Middle frontal gyrus (tissue), 1 donor: ENCODE measurements around the gene SLC35F3.
"Not testable (repeated sequence)": the region's sequence is repeated elsewhere in the genome, so short reads cannot be mapped to it uniquely, and the experiment has no call there.

Source experiments
- DNase-seq: peaks from one replicate; pipeline ENCODE4 v3.0.0-alpha.2; 2015; ENCODE audit warnings: low spot score; ENCODE audit errors: extremely low spot score

Gene SLC35F3

DNA sequence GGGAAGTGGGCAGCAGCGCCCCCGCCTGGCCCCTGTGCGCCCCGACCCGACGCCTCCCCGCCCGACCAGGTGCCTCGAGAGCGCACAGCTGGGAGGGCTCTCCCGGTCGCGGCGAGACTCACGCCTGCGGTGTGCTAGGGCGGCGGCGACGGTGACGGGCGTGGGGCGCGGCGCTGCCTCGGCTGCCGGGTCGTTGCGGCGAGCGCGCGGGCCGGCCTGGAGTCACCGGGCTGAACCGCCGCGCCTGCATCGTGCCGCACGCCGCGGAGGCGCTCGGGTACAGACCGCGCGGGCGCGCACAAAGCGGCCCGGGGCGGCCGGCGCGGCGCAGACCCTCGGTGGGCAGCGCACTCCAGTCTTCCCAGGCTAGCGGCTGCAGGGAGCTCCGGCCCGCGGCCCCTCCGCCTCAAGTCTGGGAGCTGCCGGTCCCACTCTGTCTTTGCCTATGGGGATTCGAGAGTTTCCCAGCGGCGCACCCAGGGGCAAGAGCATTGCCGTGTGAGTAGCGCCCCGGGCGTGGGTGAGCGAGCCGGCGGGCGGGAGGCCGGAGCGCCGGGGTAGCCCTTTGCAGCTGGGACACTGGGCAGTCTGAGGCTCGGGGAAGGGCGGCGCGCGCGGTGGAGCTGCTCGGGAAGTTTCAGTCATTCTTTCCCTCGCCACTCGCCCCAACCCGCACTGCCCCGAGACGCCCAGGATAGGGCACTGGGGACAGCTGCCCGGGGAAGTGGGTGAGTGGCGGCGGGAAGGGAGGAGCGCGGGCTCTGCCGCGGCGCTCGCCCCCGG, at the start of gene SLC35F3:
Gene SLC35F3, plus strand, starts transcription at position 44 of the 783 bp plus-strand sequence.
- DNase-seq = no peak

- no peak for DNase-seq
These were observed 45.0 kb upstream of the SLC35F3 start for GRCh38 chr1:233859446-233859845.

- no peak for DNase-seq
These were observed 40.5 kb upstream of the SLC35F3 start for GRCh38 chr1:233863901-233864545.

GRCh38 chr1:233864578-233864977, 39.9 kb upstream of the SLC35F3 start:
- no peak for DNase-seq

DNA sequence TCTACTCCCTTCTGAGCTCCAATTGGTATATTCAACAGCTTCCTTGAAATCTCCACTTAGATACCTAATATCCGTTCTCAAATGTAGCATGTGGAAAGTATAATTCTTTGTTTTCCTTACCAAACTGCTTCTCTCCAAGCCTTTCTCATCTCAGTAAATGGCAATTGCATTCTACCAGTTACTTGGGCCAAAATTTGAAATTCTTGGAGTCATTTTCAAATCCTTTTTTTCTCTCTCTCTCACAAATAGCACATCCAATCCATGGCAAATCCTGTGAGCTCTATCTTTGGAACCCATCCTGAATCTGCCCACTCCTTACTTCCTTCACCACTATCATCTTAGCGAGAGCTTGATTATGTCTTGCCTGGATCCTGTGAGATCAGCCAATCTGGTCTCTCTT, 39.3 kb upstream of the SLC35F3 start:
- peak; percentile 33 for DNase-seq

DNA sequence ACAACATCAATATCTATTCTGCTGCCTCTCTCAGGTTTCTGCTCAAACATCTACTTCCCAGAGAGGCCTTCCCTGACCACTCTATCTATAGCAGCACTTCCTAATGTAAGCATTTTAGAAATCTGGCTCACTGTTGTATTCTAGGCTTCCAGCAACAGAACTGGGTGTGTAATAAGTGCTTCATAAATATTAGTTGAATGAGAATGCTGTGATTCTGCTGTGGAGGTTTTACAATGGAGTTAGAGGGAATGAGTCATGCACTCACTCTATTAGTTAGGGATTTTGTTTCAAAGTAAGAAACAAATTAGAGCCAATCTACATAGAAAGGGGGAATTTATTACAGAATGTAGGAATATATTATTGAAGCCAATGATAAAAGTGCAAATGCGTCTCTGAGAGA, 38.6 kb upstream of the SLC35F3 start:
- DNase-seq = no peak

DNA sequence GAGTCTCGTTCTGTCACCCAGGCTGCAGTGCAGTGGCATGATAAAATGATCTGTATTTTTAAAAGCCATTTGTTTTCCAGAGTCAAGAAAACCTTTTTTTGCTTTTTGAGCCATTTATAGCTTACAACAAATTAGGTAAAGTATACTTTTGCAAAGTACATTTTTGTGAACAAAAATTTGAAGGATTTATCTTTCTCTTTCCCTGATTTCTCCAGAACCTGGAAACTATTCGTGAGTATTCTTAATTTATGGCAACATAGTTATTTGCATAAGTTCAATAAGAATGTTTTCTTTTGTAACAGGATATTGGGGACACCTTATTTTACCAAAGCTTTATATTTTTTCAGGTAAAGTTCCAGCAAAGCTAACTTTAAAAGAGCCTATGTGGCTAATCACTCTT, 37.4 kb upstream of the SLC35F3 start:
- no peak for DNase-seq

DNA sequence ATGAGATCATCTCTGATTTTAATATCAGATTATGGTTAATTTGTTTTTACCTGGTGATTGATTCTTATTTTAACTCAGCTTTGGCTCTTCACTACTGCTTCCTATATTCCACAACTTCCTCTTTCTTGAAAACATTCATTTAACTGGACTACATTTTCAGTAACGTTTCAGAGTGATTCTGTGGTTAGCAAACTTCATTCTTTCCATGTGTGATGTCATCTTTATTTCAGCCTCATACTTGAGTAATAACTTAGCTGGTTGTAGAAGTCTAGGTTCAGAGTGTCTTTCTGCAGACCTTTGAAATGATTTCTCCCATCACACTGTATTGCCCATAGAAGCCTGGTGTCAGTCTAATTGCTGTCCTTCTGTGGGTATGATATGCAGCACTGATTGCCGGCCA, 36.0 kb upstream of the SLC35F3 start:
- DNase-seq = no peak

GRCh38 chr1:233869680-233870079, 34.8 kb upstream of the SLC35F3 start:
- DNase-seq = no peak

DNA sequence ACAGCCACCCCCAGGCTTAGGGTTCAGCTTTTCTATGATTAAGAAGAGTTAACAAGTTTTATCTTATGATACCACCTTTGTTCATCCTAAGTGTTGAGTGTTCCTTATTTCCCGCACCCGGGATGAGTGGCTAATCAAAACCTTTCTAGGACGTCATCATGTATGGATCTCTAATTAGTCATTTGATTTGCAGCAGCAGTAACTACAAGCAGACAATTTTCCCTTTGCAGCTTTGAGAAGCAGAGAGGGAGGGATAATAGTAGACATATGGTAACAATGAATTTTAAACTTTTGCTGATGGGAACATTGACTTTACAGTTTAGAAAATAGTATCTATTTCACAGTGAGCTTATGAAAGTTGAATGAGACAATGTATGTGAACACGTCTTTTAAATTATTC, 30.8 kb upstream of the SLC35F3 start:
- no peak for DNase-seq

DNA sequence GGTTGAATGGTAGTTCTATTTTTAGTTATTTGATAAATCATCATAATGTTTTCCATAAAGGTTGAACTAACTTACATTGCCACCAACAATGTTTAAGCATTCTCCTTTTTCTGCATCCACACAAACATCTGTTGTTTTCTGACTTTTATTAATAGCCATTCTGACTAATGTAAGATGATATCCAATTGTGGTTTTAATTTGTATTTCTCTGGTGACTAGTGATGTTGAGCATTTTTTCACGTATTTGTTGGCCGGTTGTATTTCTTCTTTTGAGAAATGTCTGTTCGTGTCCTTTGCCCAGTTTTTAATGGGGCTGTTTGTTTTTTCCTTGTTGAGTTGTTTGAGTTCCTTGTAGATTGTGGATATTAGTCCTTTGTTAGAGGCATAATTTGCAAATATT, 24.6 kb upstream of the SLC35F3 start:
- DNase-seq = no peak

DNA sequence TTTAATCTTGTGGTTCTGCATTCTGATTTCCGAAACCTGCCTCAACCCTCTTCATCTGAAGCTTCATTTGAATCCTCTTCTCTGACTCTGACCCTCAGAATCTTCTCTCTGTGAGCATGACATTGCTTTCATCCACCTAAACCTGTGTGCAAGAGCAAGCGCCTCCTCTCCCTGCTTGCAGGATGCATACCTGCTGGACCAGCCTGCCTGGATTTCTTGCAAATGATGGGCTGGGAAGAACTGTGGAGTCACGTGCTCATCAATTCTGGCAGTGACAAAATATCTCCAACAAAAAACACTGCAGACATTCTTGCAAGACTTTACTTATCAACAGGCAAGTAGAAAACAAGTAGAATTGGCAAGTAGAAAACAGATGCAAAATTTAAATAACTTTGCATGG, 20.8 kb upstream of the SLC35F3 start:
- DNase-seq = no peak

DNA sequence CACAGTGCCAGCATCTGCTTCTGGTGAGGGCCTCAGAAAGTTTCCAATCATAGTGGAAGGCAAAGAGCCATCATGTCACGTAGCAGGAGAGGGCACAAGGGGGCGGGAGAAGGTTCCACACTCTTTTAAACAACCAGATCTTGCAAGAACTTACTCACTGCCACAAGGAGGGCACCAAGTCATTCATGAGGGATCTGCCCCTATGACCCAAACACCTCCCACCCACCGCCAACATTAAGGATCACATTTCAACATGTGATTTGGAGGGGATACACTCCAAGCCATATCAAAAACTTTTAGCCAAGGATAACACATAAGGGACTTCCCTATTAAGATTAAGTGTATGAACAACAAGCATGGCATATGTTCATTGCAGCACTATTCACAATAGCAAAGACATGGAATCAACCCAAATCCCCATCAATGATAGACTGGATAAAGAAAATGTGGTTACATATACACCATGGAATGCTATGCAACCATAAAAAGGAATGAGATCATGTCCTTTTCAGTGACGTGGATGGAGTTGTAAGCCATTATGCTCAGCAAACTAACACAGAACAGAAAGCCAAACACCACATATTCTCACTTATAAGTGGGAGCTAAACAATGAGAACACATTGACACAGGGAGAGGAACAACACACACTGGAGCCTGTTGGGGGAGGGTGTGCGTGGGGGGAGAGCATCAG, 19.9 kb upstream of the SLC35F3 start:
- no peak for DNase-seq

DNA sequence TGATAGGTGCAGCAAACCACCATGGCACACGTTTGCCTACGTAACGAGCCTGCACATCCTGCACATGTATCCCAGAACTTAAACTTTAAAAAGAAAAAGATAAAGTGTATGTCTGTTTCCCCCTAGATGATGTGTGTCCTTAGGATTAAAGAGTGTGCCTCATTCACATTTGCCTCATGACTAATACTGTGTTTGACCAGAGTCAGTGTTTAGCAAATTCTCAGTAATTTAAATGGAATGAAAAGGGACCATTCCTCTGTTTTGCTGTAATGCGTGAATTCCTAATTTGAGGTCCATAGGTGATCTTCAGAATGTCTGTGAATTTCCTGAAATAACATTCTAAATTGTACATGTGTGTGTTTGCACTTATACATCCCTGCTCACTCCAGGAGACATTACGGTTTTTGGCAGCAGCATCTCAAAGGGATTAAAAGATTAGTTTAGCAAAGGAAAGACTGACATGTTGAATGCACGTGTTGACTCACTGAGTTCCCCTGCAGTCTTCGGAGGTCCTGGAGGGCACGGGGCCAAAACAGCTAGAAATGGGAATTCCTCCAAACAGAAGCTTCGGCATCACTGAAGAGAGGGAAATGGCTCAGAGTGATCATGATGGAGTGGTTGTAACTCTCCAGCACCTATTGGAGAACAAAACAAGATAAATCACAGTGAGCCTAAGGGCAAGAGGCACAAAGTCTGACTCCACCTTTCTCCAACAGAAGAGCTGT, 19.1 kb upstream of the SLC35F3 start:
- no peak for DNase-seq

DNA sequence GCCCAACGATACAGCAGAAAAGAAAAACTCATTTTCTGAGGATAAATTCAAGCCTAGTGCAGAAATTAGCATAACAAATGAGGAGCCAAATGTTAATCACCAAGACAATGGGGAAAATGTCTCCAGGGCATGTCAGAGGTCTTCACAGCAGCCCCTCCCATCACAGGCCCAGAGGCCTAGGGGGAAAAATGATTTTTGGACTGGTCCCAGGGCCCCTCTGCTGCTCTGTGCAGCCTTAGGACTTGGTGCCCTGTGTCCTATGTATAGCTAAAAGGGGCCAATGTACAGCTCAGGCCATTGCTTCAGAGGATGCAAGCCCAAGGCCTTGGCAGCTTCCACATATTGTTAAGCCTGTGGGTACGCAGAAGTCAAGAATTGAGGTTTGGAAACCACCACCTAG, 13.3 kb upstream of the SLC35F3 start:
- not testable (repeated sequence) for DNase-seq

DNA sequence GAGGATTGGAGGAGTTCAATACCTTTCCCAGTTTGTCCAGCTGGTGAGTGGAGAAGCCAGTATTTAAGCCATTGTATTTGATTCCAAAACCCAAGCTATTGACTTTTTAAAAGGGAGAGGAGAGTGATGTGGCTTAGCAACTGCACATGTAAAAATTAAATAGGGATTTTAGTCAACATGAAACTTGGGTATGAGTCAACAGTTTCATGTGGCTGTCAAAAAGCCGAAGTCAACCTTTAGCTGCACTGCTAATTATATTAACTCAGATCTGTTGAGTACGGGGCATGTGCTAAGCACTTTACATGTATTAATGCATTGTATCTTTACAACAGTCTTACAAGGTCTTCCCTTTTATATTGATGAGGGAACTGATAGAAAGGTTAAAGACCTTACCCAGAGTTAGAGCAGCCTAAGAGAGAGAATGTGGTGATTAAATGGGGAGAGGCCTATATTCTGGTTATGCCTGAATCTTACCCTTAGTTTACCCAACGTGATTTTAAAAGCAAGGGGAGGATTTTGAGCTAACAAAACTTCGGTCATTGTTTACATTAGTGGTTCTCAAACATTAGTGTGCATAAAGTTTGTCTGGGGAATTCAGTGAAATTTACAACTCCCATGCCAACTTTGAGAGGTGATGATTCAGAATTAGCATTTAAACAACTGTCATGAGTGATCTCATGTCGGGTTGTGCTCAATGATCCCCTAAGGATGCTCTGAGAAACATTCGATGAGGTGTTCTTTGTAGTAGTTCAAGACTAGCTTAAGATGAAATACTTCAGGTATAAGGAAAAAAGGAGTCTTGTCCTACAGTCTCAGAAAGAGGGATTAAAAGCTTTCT, 6.9 kb upstream of the SLC35F3 start:
- DNase-seq = no peak

DNA sequence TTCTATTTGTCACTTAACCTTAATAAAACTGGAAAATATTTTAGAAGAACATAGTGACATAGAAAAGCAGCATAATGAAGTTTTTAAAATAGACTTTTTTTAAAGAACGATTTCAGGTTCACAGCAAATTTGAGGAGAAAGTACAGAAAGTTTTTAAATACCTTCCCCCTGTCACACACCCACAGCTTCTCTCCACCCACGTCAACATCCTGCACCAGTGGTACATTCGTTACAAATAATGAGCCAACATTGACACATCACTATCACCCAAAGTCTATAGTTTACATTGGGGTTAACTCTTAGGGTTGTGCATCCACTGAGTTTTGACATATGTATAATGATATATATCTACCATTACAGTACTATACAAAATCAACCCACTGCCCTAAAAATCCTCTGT, 3.0 kb upstream of the SLC35F3 start:
- no peak for DNase-seq

DNA sequence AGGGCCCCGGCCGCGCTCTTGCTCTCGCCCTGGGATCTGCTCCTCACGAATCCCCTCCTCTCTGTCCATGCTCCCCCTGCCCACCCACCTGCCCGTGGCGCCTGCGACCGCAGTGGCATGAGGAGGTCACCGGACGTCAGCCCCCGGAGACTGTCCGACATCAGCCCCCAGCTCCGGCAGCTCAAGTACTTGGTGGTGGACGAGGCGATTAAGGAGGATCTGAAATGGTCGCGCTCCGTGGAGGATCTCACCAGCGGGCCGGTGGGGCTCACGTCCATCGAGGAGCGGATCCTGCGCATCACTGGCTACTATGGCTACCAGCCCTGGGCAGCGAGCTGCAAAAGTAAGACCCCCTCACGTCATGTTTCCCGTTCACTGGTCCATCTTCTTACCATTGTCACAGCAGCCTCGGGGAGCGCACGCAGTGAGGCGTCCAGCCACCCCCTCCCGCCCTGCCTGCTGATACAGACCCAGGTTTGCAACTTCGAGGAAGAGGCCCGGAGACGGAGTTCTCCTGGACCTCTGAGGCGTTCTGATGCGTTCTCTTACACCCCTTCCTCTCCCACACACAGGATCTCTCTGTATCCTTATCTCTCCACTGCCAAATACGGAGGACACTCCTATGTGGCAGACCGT, 1.1 kb downstream of the SLC35F3 start:
- no peak for DNase-seq

GRCh38 chr1:233907151-233907550, 2.7 kb downstream of the SLC35F3 start:
- no peak for DNase-seq

DNA sequence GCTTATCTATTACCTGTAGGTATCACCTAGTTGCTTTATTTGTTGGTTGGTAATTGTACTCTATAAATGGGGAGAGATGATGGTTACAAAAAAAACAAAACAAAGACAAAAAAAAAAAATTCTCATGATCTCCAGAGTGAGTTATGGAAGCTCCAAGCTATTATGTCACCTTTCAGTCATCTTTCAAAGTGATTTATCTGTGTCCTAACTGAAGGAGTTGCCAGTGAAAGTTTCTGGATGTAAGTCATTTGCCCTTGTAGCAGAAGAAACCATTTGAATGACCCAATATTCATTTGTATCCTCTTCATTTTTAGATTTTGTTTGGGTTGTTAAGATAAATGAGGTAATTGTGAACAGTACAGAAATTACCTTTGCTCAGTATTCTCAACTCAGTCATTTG, 3.6 kb downstream of the SLC35F3 start:
- DNase-seq = no peak
